GM18526 (cell line): ENCODE measurements around the gene IRAK2.

ENCODE experiments used
- POLR2A ChIP-seq: IDR thresholded peaks from 3 replicates; pipeline ENCODE4 v1.6.1; 2011; ENCODE audit not compliant: insufficient read length; ENCODE audit errors: extremely low read depth

The IRAK2 gene

DNA sequence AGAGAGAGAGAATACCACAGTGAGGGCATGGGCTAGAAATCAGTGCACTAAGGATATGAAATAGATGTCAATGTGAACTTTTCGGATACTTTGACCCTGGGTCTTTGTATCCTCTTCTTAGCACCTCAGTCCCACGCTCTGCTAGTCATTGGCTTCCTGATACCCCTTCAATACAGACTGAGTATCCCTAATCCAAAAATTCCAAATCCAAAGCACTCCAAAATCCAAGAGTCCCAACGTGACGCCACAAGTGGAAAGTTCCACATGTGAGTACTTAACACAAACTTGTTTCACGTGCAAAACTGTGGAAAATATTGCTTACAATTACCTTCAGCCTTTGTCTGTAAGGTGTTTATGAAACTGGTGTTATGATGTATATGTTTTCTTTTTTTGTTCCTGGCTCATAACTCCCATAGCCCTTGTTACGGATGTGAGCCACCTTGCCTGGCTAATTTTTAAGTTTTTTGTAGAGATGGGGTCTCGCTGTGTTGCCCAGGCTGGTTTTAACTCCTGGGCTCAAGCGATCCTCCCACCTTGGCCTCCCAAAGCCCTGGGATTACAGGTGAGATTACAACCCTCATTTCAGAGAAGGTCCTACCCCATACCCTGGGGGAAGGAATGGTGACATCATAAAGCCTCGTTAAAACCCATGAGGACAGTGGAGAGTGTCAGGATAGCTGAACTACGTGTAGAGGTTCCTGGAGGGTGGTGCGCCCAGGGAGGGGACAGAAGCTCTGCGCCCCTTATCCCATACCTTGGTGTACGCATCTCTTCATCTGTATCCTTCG, 10.2 kb upstream of the IRAK2 start:
- TF ChIP-seq POLR2A, result no peak

- TF ChIP-seq POLR2A, result no peak
Measured at GRCh38 chr3:10155123-10155472, 9.6 kb upstream of the IRAK2 start.

- no peak for TF ChIP-seq POLR2A
Measured at GRCh38 chr3:10155658-10156057, 9.1 kb upstream of the IRAK2 start.

DNA sequence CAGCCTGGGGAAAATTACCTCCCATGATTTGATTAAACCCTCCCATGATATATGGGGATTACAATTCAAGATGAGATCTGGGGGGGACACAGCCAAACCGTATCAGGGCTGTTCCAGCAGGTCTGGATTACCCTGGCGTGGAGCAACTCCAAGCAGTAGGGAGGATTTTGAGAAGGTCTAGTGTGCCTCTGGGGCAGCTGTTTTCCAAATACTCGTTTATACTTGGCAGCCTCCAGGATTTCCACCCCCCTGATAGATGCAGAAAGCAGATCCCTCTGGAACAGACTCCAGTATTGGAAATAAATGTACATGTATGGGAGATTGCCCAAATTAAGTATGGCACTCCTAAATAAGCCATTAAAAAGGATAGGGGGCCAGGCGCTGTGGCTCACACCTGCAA, 7.7 kb upstream of the IRAK2 start:
- TF ChIP-seq POLR2A, result no peak

DNA sequence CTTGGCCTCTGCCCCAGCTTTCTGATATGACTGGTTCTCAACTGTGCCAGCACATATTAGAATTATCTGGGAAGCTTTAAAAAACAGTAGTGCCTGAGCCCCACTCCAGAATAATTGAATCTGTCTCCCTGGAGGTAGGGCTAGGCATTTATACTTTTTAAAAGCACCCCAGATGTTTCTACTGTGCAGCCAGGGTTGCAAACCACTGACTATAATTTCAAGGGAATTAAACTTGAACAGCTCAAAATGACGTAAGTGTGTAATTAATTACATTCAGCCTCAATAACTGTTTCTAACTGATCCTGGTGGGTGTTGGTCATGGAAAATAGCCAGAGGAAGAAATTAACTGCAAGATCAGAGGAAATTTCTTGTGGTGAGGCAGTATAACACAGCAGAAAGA, 4.4 kb upstream of the IRAK2 start:
- TF ChIP-seq POLR2A, result no peak

DNA sequence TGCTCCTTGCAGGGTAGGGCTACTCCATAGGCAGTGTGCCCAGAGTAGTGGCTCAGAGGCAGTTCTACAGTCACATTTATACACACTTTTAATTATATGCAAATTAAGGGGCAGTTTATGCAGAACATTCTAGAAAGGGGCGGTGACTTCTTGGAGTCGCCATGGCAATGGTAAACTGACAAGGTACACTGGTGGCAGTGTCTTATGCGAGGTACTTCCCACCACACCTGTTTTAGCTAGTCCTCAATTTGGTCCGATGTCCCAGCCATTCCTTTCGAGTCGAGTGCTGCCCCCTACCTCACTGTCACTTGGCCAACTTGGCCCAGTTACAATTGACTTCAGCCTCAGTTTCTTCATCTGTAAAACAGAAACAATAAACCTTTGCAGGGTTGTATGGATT, 3.8 kb upstream of the IRAK2 start:
- no peak for TF ChIP-seq POLR2A

GRCh38 chr3:10162185-10162584, 2.5 kb upstream of the IRAK2 start:
- no peak for TF ChIP-seq POLR2A

- TF ChIP-seq POLR2A, result no peak
Measured at GRCh38 chr3:10166213-10166604, 1.5 kb downstream of the IRAK2 start.

DNA sequence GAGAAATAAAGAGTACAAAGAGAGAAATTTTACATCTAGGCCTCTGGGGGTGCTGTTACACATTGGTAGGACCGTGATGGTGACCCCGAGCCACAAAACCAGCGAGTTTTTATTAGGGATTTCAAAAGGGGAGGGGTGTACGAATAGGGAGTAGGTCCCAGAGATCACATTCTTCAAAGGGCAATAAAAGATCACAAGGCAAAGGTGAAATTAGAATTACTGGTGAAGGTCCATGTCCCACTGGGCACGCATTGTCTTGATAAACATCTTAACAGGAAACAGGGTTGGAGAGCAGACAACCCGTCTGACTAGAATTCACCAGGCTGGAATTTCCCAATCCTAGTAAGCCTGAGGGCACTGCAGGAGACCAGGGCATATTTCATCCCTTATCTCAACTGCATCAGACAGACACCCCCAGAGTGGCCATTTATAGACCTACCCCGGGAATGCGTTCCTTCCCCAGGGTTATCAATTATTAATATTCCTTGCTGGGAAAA, 4.3 kb downstream of the IRAK2 start:
- no peak for TF ChIP-seq POLR2A

DNA sequence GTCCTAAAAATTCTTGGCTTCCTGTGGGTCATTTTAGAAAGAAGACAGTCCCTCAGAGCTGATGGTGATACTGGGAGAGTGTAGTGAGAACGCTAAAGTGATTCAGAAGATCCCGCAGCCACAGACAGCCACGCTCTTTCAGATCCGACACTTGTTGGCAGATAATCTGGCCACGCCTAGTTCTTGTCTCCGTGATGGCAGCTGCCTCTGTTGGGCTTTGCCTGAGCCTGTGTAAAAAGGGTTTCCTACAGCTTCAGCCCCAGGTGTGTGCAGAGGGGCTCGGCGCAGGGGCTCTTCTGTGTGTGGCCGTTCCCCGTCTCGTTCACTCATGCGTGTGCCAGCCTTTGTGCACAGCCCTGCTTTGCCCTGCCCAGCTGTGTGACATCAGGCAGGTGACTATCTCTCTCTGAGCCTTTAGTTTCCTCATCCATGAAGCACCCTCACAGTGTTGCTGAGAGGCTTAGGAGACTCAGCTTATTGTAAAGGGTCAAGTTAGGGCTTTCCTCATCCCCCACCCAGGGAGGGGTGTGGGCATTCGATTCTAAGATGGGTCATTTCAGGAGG, 6.3 kb downstream of the IRAK2 start:
- no peak for TF ChIP-seq POLR2A

- TF ChIP-seq POLR2A, result no peak
Measured at GRCh38 chr3:10173095-10173925, 8.6 kb downstream of the IRAK2 start.

DNA sequence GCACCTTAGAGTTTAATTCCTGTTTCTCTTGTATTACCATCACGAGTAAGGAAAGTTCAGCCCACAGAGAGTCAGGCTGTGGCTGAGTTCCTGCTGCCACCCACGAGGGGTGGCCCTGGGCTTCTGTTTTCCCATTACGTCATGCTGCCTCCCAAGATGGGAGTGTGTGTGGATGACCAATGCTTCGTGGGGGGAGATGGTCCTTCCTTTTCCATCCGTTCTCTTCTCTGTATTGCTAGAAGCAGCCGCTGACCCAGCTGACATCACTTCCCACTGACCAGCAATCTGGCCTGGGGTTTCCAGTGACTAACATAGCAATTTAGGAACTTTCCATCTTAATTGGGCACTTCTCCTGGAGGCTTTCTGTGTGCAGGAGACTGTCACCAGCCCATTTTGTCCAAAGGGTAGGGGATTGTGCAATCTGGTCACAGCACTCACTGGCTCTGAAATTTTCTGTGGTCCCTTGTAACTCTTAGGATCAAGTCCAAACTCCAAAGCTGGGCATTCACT, 9.3 kb downstream of the IRAK2 start:
- no peak for TF ChIP-seq POLR2A

- TF ChIP-seq POLR2A, result no peak
Measured at GRCh38 chr3:10177737-10178136, 13.0 kb downstream of the IRAK2 start.

- no peak for TF ChIP-seq POLR2A
Measured at GRCh38 chr3:10178892-10179291, 14.2 kb downstream of the IRAK2 start.

- TF ChIP-seq POLR2A, result no peak
Measured at GRCh38 chr3:10180289-10180688, 15.6 kb downstream of the IRAK2 start.

DNA sequence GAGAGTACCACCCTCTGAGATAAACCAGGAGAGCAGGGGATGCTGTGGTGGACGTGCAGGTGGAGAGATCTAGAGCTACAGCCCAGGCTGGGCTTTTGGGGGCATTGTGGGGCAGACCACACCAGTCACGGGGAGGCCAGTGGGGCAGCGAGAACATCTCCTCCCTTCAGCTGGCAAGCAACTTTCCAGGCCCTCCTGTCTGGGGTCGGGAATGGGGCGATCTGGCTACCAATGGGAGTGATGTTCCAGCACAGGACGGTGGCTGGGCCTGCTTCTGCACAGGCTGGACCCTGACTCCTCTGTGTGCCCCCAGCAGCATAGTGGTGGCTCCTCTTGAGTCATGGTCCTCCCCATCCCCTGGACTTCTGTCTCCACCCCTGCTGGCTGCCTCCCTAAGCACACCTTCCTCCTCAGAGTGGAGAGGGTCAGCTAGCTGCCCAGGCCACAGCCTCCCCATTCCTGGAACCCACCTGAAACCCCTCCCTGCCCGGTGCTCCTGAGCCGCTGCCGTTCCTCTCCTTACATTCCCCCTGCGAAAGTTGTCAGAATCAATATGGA, 16.1 kb downstream of the IRAK2 start:
- no peak for TF ChIP-seq POLR2A

- TF ChIP-seq POLR2A, result no peak
Measured at GRCh38 chr3:10182950-10183349, 18.2 kb downstream of the IRAK2 start.
